SK-N-MC (cell line): ENCODE data around the gene USP37.
"Not testable (repeated sequence)": the region's sequence is repeated elsewhere in the genome, so short reads cannot be mapped to it uniquely, and the experiment has no call there.

Source experiments
- DNase-seq: peaks from one replicate; pipeline ENCODE4 v3.0.0-alpha.2; 2011; ENCODE audit warnings: low read depth, low spot score
- H3K27ac ChIP-seq: fragments of 200-600 bp; sonication (generic); 2 replicates; pipeline ENCODE4 v1.5.1; 2016; ENCODE audit warnings: mixed run types
- H3K36me3 ChIP-seq: fragments of 200-600 bp; sonication (generic); 2 replicates; pipeline ENCODE4 v1.6.1; 2017; ENCODE audit warnings: antibody characterized with exemption, low read length, mixed read lengths; ENCODE audit not compliant: insufficient read depth
- H3K4me3 ChIP-seq: fragments of 200-600 bp; sonication (generic); 2 replicates; pipeline ENCODE4 v1.5.1; 2016
- H3K9ac ChIP-seq: fragments of 200-600 bp; sonication (generic); 2 replicates; pipeline ENCODE4 v1.8.0; 2017; ENCODE audit warnings: mixed run types, mixed read lengths; ENCODE audit not compliant: insufficient read length
- H3K9me3 ChIP-seq: fragments of 200-600 bp; sonication (generic); 2 replicates; pipeline ENCODE4 v1.6.1; 2017; ENCODE audit warnings: low read depth, mild to moderate bottlenecking, antibody characterized with exemption, low read length, moderate library complexity, mixed read lengths
- EZH2 ChIP-seq: fragments of 200-600 bp; sonication (generic); IDR thresholded peaks from one replicate; pipeline ENCODE4 v1.6.1; 2017; ENCODE audit warnings: antibody characterized with exemption
- FOXP2 ChIP-seq: optimal IDR thresholded peaks from 2 replicates; pipeline ENCODE3; 2011; ENCODE audit warnings: mild to moderate bottlenecking, moderate library complexity; ENCODE audit not compliant: insufficient read depth; ENCODE audit errors: extremely low read length, control extremely low read depth
- POLR2AphosphoS5 ChIP-seq: IDR thresholded peaks from 2 replicates; pipeline ENCODE4 v1.6.1; 2012; ENCODE audit warnings: mild to moderate bottlenecking, low read depth, low read length, borderline replicate concordance

Gene USP37

DNA sequence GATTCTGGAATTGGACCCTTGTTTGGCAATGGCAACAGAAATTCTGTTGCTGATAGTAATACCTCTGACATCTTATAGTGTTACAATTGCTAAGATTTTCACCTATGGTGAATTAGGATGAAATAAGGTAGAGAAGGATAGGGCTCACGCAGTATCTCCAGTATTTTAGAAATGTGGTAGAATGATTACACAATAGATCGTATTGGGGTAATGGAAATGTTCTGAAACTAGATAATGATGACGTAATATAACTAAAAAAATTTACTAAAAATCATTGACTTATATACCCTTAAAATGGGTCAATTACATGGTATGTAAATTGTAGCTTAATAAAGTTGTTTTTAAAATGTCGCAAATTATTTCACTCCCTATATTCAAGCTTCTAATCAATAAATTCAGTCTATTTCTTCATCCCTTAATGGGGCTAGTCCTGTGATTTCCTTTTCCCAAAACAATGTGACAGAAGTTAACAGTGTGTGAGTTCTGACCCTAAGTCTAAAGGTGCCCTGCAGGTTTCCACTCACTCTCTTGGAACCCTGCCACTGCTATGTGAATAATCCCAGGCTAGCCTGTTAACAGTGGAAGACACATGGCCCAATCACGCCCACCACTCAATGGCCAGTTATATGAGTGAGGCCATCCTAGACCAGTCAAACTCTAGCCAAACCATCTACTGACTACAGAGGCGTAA lies 31.2 kb downstream of the USP37 start:
- no peak for TF ChIP-seq POLR2AphosphoS5
- TF ChIP-seq EZH2, result no peak
- TF ChIP-seq FOXP2, result no peak
- peaks cover 80% of the 10 kb centered on the region for H3K36me3 ChIP-seq
- no peak overlapping the region for H3K9ac ChIP-seq
- no peaks in the 10 kb centered on the region for H3K9me3 ChIP-seq
- H3K27ac ChIP-seq, result no peak overlapping the region
- H3K4me3 ChIP-seq, result no peak overlapping the region
- DNase-seq, result no peak

DNA sequence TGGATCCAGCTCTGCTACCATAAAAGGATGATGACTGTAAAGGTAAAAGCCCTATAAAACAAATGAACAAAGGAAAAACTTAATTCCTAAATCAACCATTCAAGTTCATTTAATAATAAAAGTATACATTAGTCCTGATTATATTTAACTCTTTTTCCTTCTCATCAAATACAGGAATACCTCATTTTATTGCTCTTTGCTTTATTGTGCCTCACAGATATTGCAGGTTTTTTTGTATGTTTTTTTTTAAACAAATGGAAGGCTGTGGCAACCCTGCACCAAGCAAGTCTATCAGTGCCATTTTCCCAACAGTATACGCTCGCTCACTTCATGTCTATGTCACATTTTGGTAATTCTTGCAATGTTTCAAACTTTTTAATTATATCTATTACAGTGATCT lies 38.2 kb downstream of the USP37 start:
- H3K36me3 ChIP-seq, result peaks cover 89% of the 10 kb centered on the region
- H3K9ac ChIP-seq, result no peak overlapping the region
- H3K4me3 ChIP-seq, result no peak overlapping the region
- TF ChIP-seq EZH2, result no peak
- no peak for TF ChIP-seq FOXP2
- no peak for TF ChIP-seq POLR2AphosphoS5
- no peaks in the 10 kb centered on the region for H3K9me3 ChIP-seq
- no peak for DNase-seq
- H3K27ac ChIP-seq, result no peak overlapping the region

DNA sequence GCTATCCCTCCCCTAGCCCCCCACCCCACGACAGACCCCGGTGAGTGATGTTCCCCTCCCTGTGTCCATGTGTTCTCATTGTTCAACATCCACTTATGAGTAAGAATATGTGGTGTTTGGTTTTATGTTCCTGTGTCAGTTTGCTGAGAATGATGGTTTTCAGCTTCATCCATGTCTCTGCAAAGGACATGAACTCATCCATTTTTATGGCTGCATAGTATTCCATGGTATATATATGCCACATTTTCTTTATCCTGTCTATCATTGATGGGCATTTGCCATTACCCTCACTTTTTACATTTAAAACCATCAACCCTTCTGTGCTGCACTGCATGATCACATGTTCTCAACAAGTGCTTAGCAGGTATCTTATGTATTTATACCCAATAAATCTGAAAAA lies 39.7 kb downstream of the USP37 start:
- not testable (repeated sequence) for DNase-seq, H3K9ac ChIP-seq, H3K4me3 ChIP-seq, H3K27ac ChIP-seq, H3K9me3 ChIP-seq
- H3K36me3 ChIP-seq, result peaks cover 92% of the 10 kb centered on the region

DNA sequence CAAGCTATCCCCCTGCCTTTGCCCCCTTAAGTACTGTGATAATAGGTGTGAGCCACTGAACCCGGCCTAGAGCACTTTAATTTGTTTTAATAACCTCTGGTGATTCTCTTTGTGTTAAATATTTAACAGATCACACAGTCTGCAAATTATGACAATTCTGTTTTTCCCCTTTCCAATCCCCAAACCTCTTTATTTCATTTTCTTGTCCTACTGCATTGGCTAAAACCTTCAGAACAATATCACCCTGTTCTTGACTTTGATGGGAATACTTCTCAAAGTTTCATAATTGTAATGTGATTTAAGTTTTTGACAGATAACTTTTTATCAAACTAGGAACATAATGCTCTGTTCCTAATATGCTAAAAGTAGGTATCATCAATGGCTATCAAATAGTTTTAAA lies 44.5 kb downstream of the USP37 start:
- Histone ChIP-seq H3K27ac (no peak overlapping the region), H3K9me3 (0 out of 2 replicates have a peak, but pooled peaks cover 3% of the 10 kb centered on the region), H3K36me3 (peaks cover 65% of the 10 kb centered on the region), H3K9ac (no peak overlapping the region), H3K4me3 (no peak overlapping the region)
- DNase-seq, result no peak
- TF ChIP-seq EZH2 (no peak), FOXP2 (no peak), POLR2AphosphoS5 (no peak)

DNA sequence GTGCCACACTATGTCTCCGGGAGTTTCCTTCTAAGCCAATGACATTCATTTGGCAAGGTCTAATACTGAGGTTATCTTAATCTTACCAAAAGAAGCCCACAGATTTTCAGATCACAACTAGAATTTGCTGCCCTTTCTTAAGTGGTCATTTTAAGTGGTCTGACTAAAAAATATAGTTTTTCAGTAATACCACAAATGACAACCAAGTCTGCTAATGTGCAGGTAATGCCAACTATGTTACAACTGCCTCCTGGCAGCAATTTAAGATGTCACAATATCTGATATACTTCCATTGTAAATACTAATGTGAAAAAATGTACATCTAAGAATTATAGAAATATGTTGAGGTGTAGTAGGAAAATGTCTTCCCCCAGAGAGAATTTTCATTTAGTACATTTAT lies 49.3 kb downstream of the USP37 start:
- TF ChIP-seq EZH2 (no peak), FOXP2 (no peak), POLR2AphosphoS5 (no peak)
- H3K4me3 ChIP-seq, result no peak overlapping the region

DNA sequence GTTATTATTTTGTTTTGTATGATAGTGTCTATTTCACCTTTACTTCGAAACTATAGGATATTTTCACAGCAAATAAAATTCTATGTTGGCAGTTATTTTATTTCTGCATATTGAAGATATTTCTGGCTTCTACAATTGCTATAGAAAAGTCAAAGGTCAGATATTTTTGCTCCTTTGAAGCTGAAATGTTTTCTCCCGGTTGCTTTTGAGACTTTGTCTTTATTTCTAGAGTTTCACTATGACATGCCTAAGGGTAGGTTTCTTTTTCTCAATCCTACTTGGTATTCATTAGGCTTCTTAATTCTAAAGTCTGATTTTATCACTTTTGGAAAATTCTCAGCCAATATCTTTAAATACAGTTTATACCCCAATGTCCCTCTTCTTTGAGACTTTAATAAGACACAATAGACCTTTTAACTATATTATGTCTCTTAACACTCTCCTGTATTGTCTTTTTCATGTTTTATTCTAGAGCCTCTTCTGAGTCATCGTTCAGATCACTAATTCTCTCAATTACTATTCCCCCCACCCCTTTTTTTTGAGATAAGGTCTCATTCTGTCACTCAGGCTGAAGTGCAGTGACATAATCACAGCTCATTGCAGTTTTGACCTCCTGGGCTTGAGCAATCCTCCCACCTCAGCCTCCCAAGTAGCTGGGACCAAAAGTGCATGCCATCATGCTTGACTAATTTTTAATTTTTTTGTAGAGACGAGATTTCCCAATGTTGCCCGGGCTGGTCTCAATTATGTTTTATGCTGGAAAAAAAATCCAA lies 50.5 kb downstream of the USP37 start:
- TF ChIP-seq EZH2 (no peak), POLR2AphosphoS5 (no peak), FOXP2 (no peak)
- Histone ChIP-seq H3K27ac (peak overlapping the region; percentile 46; the same call in 1 of the 2 replicates), H3K9ac (no peak overlapping the region), H3K4me3 (no peak overlapping the region), H3K9me3 (no peaks in the 10 kb centered on the region), H3K36me3 (peaks cover 37% of the 10 kb centered on the region)
- no peak for DNase-seq

More for the DNA sequence above, 49.3 kb downstream of the USP37 start:
- DNase-seq, result no peak
- Histone ChIP-seq H3K36me3 (peaks cover 42% of the 10 kb centered on the region), H3K27ac (no peak overlapping the region), H3K9me3 (no peaks in the 10 kb centered on the region), H3K9ac (no peak overlapping the region)

DNA sequence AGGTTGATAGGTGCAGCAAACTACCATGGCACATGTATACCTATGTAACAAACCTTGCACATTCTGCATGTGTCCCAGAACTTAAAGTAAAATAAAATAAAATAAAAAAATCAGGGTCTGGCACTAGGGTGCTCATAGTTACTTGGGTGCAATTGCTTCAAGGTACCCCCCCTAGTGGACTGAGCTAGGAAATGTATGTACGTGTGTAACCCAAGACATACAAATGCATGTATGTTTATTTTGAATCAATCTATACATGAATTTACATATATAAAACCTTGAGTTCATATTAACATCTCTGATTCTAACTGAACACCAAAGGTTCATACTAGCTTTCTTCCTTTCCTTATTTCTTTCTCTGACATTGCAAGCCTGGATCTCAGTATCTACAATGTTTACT lies 51.5 kb downstream of the USP37 start:
- H3K9ac ChIP-seq, result no peak overlapping the region
- H3K36me3 ChIP-seq, result peaks cover 31% of the 10 kb centered on the region
- no peak for DNase-seq

DNA sequence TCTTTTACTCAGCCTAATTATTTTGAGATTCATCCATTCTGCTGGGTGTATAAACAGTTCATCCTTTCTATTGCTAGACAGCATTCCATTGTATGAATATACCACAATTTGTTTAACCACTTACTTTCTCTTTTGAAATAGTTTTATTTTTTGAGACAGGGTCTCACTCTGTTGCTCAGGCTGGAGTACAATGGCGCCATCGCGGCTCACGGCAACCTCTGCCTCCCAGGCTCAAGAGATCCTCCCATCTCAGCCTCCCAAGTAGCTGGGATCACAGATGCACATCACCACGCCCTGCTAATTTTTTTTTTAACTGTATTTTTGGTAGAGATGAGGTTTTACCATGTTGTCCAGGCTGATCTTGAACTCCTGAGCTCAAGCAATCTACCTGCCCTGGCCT lies 54.5 kb downstream of the USP37 start:
- H3K27ac ChIP-seq, result no peak overlapping the region
- TF ChIP-seq EZH2 (no peak), FOXP2 (no peak), POLR2AphosphoS5 (no peak)
- no peak overlapping the region for H3K9ac ChIP-seq
- no peak overlapping the region for H3K4me3 ChIP-seq
- H3K9me3 ChIP-seq, result no peaks in the 10 kb centered on the region
- peaks cover 34% of the 10 kb centered on the region for H3K36me3 ChIP-seq
- DNase-seq, result no peak

More for the DNA sequence above, 51.5 kb downstream of the USP37 start:
- Histone ChIP-seq H3K4me3 (no peak overlapping the region), H3K9me3 (no peaks in the 10 kb centered on the region), H3K27ac (no peak overlapping the region)
- TF ChIP-seq FOXP2 (no peak), POLR2AphosphoS5 (no peak), EZH2 (no peak)
